T-helper 22 cell (primary cell): Measurements from ENCODE around the gene STIM1.

Experiments used
- DNase-seq: peaks from one replicate; pipeline ENCODE4 v3.0.0-alpha.2; 2020; ENCODE audit warnings: low read depth

The STIM1 gene

GRCh38 chr11:3952715-3953114 lies 97.3 kb downstream of the STIM1 start:
- no peak for DNase-seq

GRCh38 chr11:3953327-3953726 lies 97.9 kb downstream of the STIM1 start:
- DNase-seq, result no peak

GRCh38 chr11:3954448-3955298 lies 99.2 kb downstream of the STIM1 start:
- no peak for DNase-seq

- no peak for DNase-seq
Measured at GRCh38 chr11:3955299-3955665, 99.8 kb downstream of the STIM1 start.

- DNase-seq, result no peak
Measured at GRCh38 chr11:3956038-3956437, 100.6 kb downstream of the STIM1 start.

GRCh38 chr11:3956748-3957147 lies 101.3 kb downstream of the STIM1 start:
- no peak for DNase-seq

- DNase-seq, result no peak
Measured at GRCh38 chr11:3957437-3957836, 102.0 kb downstream of the STIM1 start.

- no peak for DNase-seq
Measured at GRCh38 chr11:3958281-3958680, 102.8 kb downstream of the STIM1 start.

GRCh38 chr11:3959015-3959902 lies 103.8 kb downstream of the STIM1 start:
- DNase-seq, result no peak

- no peak for DNase-seq
Measured at GRCh38 chr11:3959903-3960265, 104.4 kb downstream of the STIM1 start.

- DNase-seq, result no peak
Measured at GRCh38 chr11:3962406-3962840, 107.0 kb downstream of the STIM1 start.

GRCh38 chr11:3964056-3964455 lies 108.6 kb downstream of the STIM1 start:
- DNase-seq, result no peak

- DNase-seq, result no peak
Measured at GRCh38 chr11:3964935-3965604, 109.6 kb downstream of the STIM1 start.

GRCh38 chr11:3967695-3968094 lies 112.2 kb downstream of the STIM1 start:
- no peak for DNase-seq

- no peak for DNase-seq
Measured at GRCh38 chr11:3969200-3969599, 113.7 kb downstream of the STIM1 start.

- no peak for DNase-seq
Measured at GRCh38 chr11:3969613-3970012, 114.1 kb downstream of the STIM1 start.

GRCh38 chr11:3970108-3970507 lies 114.6 kb downstream of the STIM1 start:
- no peak for DNase-seq

GRCh38 chr11:3971756-3972404 lies 116.4 kb downstream of the STIM1 start:
- DNase-seq, result no peak

GRCh38 chr11:3972431-3972830 lies 117.0 kb downstream of the STIM1 start:
- no peak for DNase-seq

GRCh38 chr11:3977078-3977477 lies 121.6 kb downstream of the STIM1 start:
- no peak for DNase-seq

- DNase-seq, result no peak
Measured at GRCh38 chr11:3981084-3981633, 125.7 kb downstream of the STIM1 start.

- DNase-seq, result no peak
Measured at GRCh38 chr11:3982431-3982830, 127.0 kb downstream of the STIM1 start.
